ENCODE data around the gene CTU2.

The CTU2 gene

DNA sequence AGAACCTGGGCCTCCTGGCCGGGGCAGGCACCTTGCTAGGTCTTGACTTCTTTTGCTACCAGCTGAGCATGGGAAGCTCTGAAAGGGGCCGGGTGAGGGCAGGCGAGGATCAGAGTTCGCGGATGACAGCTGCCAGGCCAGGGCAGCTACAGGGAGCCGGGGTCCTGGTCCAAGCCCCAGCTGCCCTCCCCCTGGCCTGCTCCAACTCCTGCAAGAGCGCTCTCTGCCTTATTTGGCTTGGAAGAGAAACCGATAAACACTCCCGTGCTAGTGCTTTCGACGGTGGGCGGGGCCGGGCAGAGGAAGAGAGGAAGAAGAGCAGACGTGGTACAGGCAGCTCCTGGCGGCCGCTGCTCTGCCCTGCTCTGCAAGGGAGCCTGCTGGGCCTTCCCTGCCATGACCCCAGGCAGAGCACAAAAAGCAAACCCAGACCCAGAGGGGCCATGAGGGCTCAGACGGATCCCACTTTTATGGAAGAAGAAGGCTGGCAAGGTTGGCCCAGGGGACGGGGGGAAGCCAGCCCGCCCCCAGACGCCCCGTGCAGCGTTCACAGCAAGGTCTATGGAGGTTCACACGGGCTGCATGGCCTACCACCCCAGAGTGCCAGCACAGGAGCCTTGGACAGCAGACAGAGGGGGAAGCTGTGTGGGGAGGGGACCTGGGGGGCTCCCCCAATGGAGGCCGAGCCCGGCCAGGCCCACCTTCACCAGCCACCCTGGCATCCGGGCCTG lies 53.1 kb downstream of the CTU2 start:
- in situ Hi-C loops (cut with HindIII; ENCODE audit: low sequenced_read_pairs) = loop anchor here (10.0 to 25.0 kb wide), 2 partner anchors 103 to 415 kb away; partner anchors contain the start of genes CDH15, GALNS, PABPN1L and TRAPPC2L

DNA sequence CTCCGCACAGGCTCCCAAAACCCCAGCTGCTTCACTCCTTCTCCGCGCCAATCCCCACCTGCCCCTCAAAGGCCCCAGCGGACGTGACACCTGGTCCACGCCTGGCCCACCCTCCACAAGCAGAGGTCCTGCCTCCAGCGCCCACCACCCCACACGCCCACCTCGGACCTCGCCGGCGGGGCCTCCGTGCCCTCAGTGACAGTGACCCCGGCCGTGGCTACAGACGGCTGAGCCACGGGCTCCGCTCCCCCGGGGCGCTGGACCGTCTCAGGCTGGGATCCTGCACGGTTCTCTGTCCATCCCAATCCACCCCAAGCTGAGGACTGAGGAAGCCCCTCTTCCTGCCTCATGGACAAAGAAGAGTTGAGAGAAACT lies 53.7 kb downstream of the CTU2 start:
- in situ Hi-C loops (cut with HindIII; ENCODE audit: low sequenced_read_pairs) = loop anchor here (10.0 to 25.0 kb wide), 2 partner anchors 102 to 415 kb away; partner anchors contain the start of genes CDH15, GALNS, PABPN1L and TRAPPC2L

DNA sequence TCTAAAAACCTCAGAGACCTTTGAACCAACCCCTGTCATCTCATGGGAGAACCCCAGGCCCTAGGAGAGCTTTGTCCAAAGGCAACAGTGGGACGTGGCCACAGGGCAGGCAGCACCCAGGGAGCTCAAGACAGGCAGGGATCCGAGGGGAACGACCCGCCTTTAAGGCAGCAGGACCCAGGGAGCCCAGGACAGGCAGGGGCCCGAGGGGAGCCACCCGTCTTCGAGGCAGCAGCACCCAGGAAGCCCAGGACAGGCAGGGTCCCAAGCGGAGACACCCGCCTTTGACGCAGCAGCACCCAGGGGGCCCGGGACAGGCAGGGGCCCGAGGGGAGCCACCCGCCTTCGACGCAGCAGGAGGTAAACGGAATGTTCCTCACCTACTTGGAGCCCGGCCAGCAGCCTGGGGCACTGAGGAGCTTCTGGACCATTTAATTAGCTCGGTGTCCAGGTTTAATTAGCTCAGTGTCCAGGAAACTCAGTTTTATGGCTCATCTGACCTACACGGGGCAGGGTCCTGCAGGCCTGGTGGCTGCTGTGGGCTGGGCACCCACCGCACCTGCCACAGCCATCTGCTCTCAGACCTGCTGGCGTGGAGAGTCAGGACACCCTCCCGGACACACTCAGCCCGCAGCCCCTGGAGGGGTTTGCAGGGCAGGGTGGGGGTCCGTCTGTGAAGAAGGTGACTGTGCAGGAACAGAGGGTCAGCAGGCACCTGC lies 54.3 kb downstream of the CTU2 start:
- in situ Hi-C loops (cut with HindIII; ENCODE audit: low sequenced_read_pairs) = loop anchor here (25.0 kb wide), 1 partner anchor 102 kb away; the partner anchor contains the start of genes GALNS, PABPN1L and TRAPPC2L

DNA sequence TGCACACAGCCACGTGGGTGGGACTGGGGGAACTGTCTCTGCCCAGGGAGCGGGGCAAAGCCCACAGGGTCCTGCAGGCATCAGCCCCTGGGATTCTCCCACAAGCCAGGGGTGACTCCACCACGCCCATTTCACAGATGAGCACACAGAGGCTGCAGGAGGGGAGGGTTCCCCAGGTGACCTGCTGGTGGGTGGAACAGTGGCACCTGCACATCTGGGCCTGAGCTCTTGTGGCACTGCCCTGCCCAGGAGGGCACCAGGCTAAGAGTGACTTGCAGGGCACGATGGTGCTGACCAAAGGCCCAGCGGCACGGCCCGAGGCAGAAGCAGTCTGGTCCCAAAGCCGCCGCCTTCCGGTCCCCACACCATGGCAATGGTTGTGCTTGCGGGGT lies 54.8 kb downstream of the CTU2 start:
- in situ Hi-C loops (cut with HindIII; ENCODE audit: low sequenced_read_pairs) = loop anchor here (25.0 kb wide), 1 partner anchor 101 kb away; the partner anchor contains the start of genes GALNS, PABPN1L and TRAPPC2L

DNA sequence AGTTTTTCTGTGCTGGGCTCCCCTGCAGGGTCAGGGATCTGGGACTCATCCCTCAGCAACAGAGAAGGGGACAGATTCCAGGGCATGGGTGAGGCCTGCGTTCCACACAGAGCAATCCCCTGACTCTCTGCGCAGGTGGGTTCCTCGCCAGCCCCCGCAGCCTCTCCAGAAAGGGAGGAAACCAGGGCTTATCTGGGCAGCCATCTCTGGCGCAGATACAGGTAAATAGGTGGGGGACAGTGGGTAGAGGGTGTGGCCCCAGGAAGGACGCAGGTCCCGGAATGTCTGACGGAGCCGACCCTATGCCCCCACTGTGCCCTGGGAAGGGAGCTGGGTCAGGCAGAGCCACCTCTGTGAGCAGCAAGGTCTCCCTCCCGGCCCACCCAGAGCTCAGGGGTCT lies 55.5 kb downstream of the CTU2 start:
- in situ Hi-C loops (cut with HindIII; ENCODE audit: low sequenced_read_pairs) = loop anchor here (25.0 kb wide), 1 partner anchor 100 kb away; the partner anchor contains the start of genes GALNS, PABPN1L and TRAPPC2L

DNA sequence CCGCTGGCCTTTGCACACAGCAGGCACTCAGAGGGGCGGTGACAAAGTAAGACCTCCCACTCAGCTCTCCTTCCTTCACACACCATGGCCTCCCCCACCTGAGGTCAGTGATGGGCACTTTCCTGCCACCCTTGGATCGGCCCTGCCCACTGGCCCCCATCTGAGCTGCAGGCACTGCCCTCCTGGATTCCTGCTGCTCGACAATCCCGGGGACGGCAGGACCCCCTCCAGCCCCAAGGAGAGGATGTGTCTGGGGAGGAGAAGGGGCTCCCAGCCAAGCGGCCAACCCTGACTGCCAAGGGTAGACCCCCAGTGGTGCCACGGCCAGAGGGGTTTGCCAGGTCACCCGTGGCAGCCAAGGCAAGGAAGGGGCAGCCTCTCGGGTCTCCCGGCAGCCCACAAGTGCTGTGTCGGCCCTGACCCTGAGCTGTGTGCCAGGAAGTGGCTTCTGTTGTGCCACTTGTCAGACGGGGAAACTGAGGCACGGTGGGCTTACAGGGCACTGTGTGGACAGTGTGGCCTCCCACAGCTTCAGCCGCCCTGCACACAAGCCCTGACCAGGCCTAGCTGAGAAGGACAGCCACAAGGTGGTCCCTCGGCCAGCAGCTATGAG lies 56.1 kb downstream of the CTU2 start:
- in situ Hi-C loops (cut with HindIII; ENCODE audit: low sequenced_read_pairs) = loop anchor here (25.0 kb wide), 1 partner anchor 100 kb away; the partner anchor contains the start of genes GALNS, PABPN1L and TRAPPC2L

DNA sequence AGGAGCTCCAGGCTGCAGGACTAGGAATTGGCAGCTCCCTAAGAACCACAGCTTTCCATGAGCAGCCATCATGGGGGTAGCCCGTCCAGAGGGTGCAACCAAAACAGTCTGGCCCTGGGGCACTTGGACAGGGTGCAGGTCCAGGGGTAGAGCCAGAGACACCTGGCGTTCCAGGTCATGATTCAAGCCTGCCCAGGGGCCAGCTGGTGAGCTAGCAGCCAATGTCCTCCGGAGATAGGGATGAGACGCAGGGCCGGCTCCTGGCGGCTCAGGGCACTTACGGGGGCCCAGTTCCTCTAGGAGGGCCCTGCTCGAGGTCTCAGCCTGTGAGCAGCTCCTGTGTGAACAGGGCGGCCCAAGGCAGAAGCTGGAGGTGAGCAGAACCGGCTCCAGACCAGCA lies 56.6 kb downstream of the CTU2 start:
- in situ Hi-C loops (cut with HindIII; ENCODE audit: low sequenced_read_pairs) = loop anchor here (25.0 kb wide), 1 partner anchor 99 kb away; the partner anchor contains the start of genes GALNS, PABPN1L and TRAPPC2L

DNA sequence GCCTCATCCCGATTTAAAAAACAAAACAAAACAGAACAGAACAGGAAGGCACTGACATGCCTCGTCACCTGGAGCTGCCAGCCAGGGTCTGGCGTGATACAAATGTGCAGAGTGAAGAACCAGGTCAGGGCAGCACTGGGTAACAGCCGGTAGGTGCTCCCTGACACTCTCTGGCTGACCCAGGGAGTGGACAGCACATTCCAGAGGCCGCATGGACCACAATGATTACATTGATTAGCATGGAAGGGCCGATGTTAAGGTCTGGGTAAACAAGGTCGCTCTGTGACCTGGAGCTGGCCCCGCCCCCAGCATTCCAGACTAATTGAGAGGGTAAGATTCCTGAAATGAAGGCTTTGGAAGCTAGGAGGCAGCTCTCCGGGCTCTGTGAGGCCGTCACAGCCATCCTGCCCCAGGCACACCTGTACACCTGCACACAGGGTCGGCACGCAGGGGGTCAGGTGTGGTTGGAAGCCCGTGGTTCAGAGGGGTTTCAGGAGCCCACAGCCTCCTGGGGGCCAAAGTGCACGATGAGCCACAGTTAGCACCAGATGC lies 57.3 kb downstream of the CTU2 start:
- in situ Hi-C loops (cut with HindIII; ENCODE audit: low sequenced_read_pairs) = loop anchor here (25.0 kb wide), 1 partner anchor 99 kb away; the partner anchor contains the start of genes GALNS, PABPN1L and TRAPPC2L

DNA sequence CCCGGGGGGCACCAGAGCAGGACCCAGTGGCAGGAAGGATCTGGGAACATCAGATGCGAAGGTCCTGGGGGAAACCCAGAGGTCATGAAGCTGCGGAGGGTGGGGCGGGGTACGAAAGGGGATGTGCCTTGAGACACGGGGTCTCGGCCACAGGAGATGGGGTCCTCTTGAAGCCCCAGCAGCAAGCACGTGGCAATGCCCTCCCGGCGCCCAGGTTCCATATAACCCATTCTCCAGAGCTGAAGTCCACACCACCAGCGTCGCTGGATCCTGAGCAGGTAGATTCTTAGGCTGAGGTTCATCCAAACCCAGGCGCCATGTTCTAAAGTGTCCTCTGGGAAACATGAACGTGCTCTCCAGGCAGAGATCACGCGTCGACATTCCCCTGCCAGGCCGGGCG lies 57.8 kb downstream of the CTU2 start:
- in situ Hi-C loops (cut with HindIII; ENCODE audit: low sequenced_read_pairs) = loop anchor here (25.0 kb wide), 1 partner anchor 98 kb away; the partner anchor contains the start of genes GALNS, PABPN1L and TRAPPC2L

DNA sequence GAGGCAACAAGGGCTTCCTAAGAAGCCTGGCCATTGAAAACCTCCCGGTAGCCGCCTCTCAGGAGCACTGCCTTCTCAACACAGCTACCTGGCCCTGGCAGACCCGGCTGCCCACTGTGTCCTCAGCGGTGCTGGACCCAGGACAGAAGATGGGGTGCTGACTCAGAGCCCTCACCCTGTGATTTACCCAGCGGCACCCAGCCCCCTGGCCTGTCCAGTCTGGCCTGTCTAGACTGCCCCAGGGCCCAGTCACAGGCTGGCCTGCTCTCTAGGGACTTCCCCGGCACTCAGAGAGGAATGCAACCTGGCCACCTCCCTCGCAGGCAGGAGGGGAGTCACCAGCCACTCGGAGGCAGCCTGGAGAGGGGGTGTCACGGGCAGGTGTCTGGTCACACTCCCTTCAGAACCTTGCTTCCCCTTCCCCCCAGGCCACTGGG lies 58.6 kb downstream of the CTU2 start:
- in situ Hi-C loops (cut with HindIII; ENCODE audit: low sequenced_read_pairs) = loop anchor here (25.0 kb wide), 1 partner anchor 97 kb away; the partner anchor contains the start of genes GALNS, PABPN1L and TRAPPC2L

All from endothelial cell of hepatic sinusoid (primary cell).